RWPE2 (cell line): ENCODE measurements around the gene NKAIN2.
A peak's percentile ranks its signal among the peaks of the same experiment; 100 is the strongest.

Experiments
- ATAC-seq: fragments of 200-7000 bp; cut with Tn5 transposase; 3 replicates; pipeline ENCODE4 v1.9.1; 2021; ENCODE audit warnings: low read depth
- DNase-seq: peaks from one replicate; pipeline ENCODE4 v3.0.0-alpha.2; 2020; ENCODE audit warnings: low spot score
- H3K27ac ChIP-seq: fragments of 450-650 bp; 2 replicates; pipeline ENCODE4 v1.5.1; 2017; ENCODE audit warnings: mild to moderate bottlenecking; ENCODE audit not compliant: poor library complexity, severe bottlenecking
- H3K27me3 ChIP-seq: fragments of 250-450 bp; sonication (Bioruptor Pico); 2 replicates; pipeline ENCODE4 v1.5.1; 2021; ENCODE audit warnings: mild to moderate bottlenecking, moderate library complexity; ENCODE audit not compliant: insufficient read depth, poor library complexity, severe bottlenecking
- H3K36me3 ChIP-seq: fragments of 250-450 bp; sonication (Bioruptor Pico); 2 replicates; pipeline ENCODE4 v1.5.1; 2020; ENCODE audit warnings: low read depth, mild to moderate bottlenecking, moderate library complexity
- H3K4me1 ChIP-seq: fragments of 250-450 bp; sonication (Bioruptor Pico); 2 replicates; pipeline ENCODE4 v1.5.1; 2021; ENCODE audit warnings: mild to moderate bottlenecking, moderate library complexity; ENCODE audit not compliant: insufficient read depth, poor library complexity, severe bottlenecking
- H3K4me3 ChIP-seq: fragments of 250-450 bp; sonication (Bioruptor Pico); 2 replicates; pipeline ENCODE4 v1.5.1; 2021; ENCODE audit warnings: mild to moderate bottlenecking, moderate library complexity; ENCODE audit not compliant: severe bottlenecking
- H3K9me3 ChIP-seq: fragments of 250-450 bp; sonication (Bioruptor Pico); 2 replicates; pipeline ENCODE4 v1.5.1; 2021; ENCODE audit warnings: mild to moderate bottlenecking, moderate library complexity; ENCODE audit not compliant: severe bottlenecking
- CTCF ChIP-seq: fragments of 450-650 bp; IDR thresholded peaks from one replicate; pipeline ENCODE4 v1.5.1; 2017; ENCODE audit warnings: mild to moderate bottlenecking, moderate library complexity; ENCODE audit not compliant: poor library complexity, severe bottlenecking

Gene NKAIN2

GRCh38 chr6:124622351-124622750 lies 818.7 kb downstream of the NKAIN2 start:
- no peaks in the 10 kb centered on the region for H3K27me3 ChIP-seq
- H3K9me3 ChIP-seq, result no peaks in the 10 kb centered on the region
- H3K27ac ChIP-seq, result no peak overlapping the region
- TF ChIP-seq CTCF, result no peak
- H3K4me3 ChIP-seq, result no peak overlapping the region
- no peaks in the 10 kb centered on the region for H3K36me3 ChIP-seq
- ATAC-seq (0 out of 3 replicates have a peak, but pooled peaks have one; percentile 23), DNase-seq (no peak)
- H3K4me1 ChIP-seq, result no peaks in the 10 kb centered on the region

- no peak for ATAC-seq
Measured at GRCh38 chr6:124633655-124634054, 830.0 kb downstream of the NKAIN2 start.

GRCh38 chr6:124640432-124640831 lies 836.8 kb downstream of the NKAIN2 start:
- no peaks in the 10 kb centered on the region for H3K4me1 ChIP-seq

More at GRCh38 chr6:124633655-124634054, 830.0 kb downstream of the NKAIN2 start:
- no peak for DNase-seq
- Histone ChIP-seq H3K27me3 (no peaks in the 10 kb centered on the region), H3K4me1 (no peaks in the 10 kb centered on the region), H3K36me3 (no peaks in the 10 kb centered on the region), H3K9me3 (no peaks in the 10 kb centered on the region), H3K4me3 (no peak overlapping the region), H3K27ac (no peak overlapping the region)
- TF ChIP-seq CTCF, result no peak

GRCh38 chr6:124655866-124656265 lies 852.2 kb downstream of the NKAIN2 start:
- no peaks in the 10 kb centered on the region for H3K4me1 ChIP-seq
- H3K4me3 ChIP-seq, result no peak overlapping the region
- H3K27me3 ChIP-seq, result no peaks in the 10 kb centered on the region
- DNase-seq (no peak), ATAC-seq (no peak)
- no peak overlapping the region for H3K27ac ChIP-seq
- H3K36me3 ChIP-seq, result no peaks in the 10 kb centered on the region
- no peak for TF ChIP-seq CTCF
- no peaks in the 10 kb centered on the region for H3K9me3 ChIP-seq

More at GRCh38 chr6:124640432-124640831, 836.8 kb downstream of the NKAIN2 start:
- ATAC-seq (no peak), DNase-seq (no peak)
- Histone ChIP-seq H3K27ac (no peak overlapping the region), H3K27me3 (no peaks in the 10 kb centered on the region), H3K9me3 (no peaks in the 10 kb centered on the region), H3K36me3 (no peaks in the 10 kb centered on the region), H3K4me3 (no peak overlapping the region)
- no peak for TF ChIP-seq CTCF

GRCh38 chr6:124658053-124658452 lies 854.4 kb downstream of the NKAIN2 start:
- no peak for TF ChIP-seq CTCF
- no peaks in the 10 kb centered on the region for H3K9me3 ChIP-seq
- H3K27ac ChIP-seq, result no peak overlapping the region
- DNase-seq (no peak), ATAC-seq (no peak)
- no peak overlapping the region for H3K4me3 ChIP-seq
- H3K36me3 ChIP-seq, result no peaks in the 10 kb centered on the region
- no peaks in the 10 kb centered on the region for H3K27me3 ChIP-seq
- H3K4me1 ChIP-seq, result no peaks in the 10 kb centered on the region
